ENCODE results near the gene CACNA1S. TPM values are rescaled to one million over a fixed set of nuclear protein-coding genes. Genes with fewer than 3 reads are reported as not detected.

CACNA1S gene
- total RNA-seq (2021; ENCODE audit: unreplicated experiment) (not detected), Bru-seq, nascent RNA (not detected), BruChase-seq, experiment 1, labeled RNA remaining after a 2-hour chase (not detected), BruChase-seq, experiment 2, labeled RNA remaining after a 6-hour chase (percentile 1 among the genes with signal in this experiment)
- not detected for polyA plus RNA-seq (2012; ENCODE audit: insufficient read length)
- long read RNA-seq, result 0 reads

DNA sequence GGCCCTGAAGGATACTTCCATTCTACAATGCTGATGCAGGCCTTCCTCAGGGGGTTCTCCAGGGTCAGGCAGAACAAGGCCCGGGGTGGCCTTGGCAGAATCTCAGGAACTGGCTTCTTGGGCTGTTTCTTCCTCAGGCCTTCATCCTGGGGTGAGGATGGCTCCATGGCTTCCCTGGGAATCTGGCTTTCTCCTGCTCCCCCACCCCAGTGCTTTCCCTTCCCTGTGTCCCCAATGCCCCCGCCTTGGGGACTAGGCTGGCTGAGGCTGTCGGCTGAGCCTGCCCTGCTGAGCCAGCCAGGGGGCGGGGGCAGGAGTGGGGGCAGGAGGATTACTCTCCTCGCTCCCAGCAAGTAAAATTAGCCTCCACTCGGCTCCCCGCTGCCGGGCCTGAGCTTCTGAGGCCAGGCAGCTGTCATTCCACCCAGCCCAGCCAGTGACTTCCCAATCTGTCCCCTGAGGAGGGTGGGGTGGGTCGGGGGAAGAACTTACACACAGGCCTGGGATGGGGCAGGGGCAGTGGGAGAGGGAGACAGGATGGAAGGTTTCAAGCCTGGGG, at the start of gene CACNA1S:
CACNA1S (minus strand) TSS at position 254 of the 559 bp plus-strand sequence; CDS start at position 167, 87 bp downstream.
- in situ Hi-C loops (cut with HindIII; ENCODE audit: low pct_unique_long_range_greater_than_20kb, low sequenced_read_pairs), result no loop called here
- CTCF ChIA-PET, result interaction anchor here (1.6 kb wide), 1 partner anchor 133 kb away, joined by 5 read pairs; no protein-coding TSS in a partner anchor

DNA sequence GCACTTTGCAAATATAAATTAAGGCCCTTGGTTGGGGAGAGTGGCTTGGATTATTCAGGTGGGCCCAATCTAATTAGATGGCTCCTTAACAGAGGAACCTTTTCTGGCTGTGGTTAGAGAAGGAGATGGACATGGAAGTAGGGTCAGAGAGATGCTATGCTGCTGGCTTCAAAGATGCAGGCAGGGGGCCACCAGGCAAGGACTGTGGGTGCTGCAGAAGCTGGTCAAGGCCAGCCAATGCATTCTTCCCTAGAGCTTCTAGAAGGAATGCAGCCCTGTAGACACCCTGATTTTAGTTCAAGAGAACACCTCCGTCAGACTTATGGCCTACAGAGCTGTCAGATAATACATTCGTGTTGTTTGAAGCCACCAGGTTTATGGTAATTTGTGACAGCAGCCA, 45.7 kb upstream of the CACNA1S start:
- CTCF ChIA-PET, result interaction anchor here (0.5 kb wide), 1 partner anchor 42 kb away, joined by 4 read pairs; no protein-coding TSS in a partner anchor
- BruUV-seq (replicated peaks), result no TSS peak

More for the DNA sequence above, at the start of gene CACNA1S:
- TF ChIP-seq, protein P1, sequence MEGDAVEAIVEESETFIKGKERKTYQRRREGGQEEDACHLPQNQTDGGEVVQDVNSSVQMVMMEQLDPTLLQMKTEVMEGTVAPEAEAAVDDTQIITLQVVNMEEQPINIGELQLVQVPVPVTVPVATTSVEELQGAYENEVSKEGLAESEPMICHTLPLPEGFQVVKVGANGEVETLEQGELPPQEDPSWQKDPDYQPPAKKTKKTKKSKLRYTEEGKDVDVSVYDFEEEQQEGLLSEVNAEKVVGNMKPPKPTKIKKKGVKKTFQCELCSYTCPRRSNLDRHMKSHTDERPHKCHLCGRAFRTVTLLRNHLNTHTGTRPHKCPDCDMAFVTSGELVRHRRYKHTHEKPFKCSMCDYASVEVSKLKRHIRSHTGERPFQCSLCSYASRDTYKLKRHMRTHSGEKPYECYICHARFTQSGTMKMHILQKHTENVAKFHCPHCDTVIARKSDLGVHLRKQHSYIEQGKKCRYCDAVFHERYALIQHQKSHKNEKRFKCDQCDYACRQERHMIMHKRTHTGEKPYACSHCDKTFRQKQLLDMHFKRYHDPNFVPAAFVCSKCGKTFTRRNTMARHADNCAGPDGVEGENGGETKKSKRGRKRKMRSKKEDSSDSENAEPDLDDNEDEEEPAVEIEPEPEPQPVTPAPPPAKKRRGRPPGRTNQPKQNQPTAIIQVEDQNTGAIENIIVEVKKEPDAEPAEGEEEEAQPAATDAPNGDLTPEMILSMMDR (IDR thresholded peaks at IDR 0.05), result no peak
- no TSS peak for BruUV-seq (replicated peaks)
- Histone ChIP-seq H3K27ac (ENCODE audit: low read length) (no peak within 1 kb of the TSS), H3K9me3 (ENCODE audit: control insufficient read depth, insufficient read depth, low read depth, low read length) (no peaks in the 10 kb centered on the region), H3K4me3 (ENCODE audit: low read depth in 2 of 2, low read length in 2 of 2) (no peak within 1 kb of the TSS), H3K27me3 (ENCODE audit: control insufficient read depth, insufficient read depth, low read length) (no peaks in the 10 kb centered on the region), H3K36me3 (ENCODE audit: control insufficient read depth, insufficient read depth, low read length) (no peaks in the 10 kb centered on the region), H3K4me1 (ENCODE audit: control insufficient read depth, insufficient read depth, low read length) (peaks cover 3% of the 10 kb centered on the region; the same call in 1 of the 2 replicates)
- POLR2A ChIA-PET, result no interaction called here
- DNase-seq (ENCODE audit: low read depth, low spot score) (no peak), ATAC-seq (no peak)
- intact Hi-C loops (cut with micrococcal nuclease; ENCODE audit: unreplicated experiment), result loop anchor here (5.0 kb wide), 1 partner anchor 135 kb away; no protein-coding TSS in a partner anchor

More for the DNA sequence above, 45.7 kb upstream of the CACNA1S start:
- POLR2A ChIA-PET, result no interaction called here
- TF ChIP-seq, protein P2, sequence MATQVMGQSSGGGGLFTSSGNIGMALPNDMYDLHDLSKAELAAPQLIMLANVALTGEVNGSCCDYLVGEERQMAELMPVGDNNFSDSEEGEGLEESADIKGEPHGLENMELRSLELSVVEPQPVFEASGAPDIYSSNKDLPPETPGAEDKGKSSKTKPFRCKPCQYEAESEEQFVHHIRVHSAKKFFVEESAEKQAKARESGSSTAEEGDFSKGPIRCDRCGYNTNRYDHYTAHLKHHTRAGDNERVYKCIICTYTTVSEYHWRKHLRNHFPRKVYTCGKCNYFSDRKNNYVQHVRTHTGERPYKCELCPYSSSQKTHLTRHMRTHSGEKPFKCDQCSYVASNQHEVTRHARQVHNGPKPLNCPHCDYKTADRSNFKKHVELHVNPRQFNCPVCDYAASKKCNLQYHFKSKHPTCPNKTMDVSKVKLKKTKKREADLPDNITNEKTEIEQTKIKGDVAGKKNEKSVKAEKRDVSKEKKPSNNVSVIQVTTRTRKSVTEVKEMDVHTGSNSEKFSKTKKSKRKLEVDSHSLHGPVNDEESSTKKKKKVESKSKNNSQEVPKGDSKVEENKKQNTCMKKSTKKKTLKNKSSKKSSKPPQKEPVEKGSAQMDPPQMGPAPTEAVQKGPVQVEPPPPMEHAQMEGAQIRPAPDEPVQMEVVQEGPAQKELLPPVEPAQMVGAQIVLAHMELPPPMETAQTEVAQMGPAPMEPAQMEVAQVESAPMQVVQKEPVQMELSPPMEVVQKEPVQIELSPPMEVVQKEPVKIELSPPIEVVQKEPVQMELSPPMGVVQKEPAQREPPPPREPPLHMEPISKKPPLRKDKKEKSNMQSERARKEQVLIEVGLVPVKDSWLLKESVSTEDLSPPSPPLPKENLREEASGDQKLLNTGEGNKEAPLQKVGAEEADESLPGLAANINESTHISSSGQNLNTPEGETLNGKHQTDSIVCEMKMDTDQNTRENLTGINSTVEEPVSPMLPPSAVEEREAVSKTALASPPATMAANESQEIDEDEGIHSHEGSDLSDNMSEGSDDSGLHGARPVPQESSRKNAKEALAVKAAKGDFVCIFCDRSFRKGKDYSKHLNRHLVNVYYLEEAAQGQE (IDR thresholded peaks at IDR 0.05; ENCODE audit: insufficient read depth in 1 of 2, low read depth in 2 of 2, low read length in 1 of 2), result no peak
- no peak for TF ChIP-seq TCF7L2 (IDR thresholded peaks at IDR 0.05; ENCODE audit: low read depth, low read length)
- no peak for TF ChIP-seq POLR2AphosphoS5 (IDR thresholded peaks at IDR 0.05; ENCODE audit: low read depth, low read length)
- TF ChIP-seq, protein P1 (IDR thresholded peaks at IDR 0.05), result no peak
- no peak for TF ChIP-seq SIN3A (IDR thresholded peaks at IDR 0.05; ENCODE audit: borderline replicate concordance, insufficient read depth, low read depth, low read length)
- DNase-seq (ENCODE audit: low read depth, low spot score) (no peak), ATAC-seq (no peak)
- no peaks in the 10 kb centered on the region for H3K9me3 ChIP-seq (ENCODE audit: control insufficient read depth, insufficient read depth, low read depth, low read length)
- no peaks in the 10 kb centered on the region; the same call in 1 of the 2 replicates for H3K27me3 ChIP-seq (ENCODE audit: control insufficient read depth, insufficient read depth, low read length)
- in situ Hi-C loops (cut with HindIII; ENCODE audit: low pct_unique_long_range_greater_than_20kb, low sequenced_read_pairs) (no loop called here), intact Hi-C loops (cut with micrococcal nuclease; ENCODE audit: unreplicated experiment) (no loop called here)
- H3K4me1 ChIP-seq (ENCODE audit: control insufficient read depth, insufficient read depth, low read length), result peaks cover 11% of the 10 kb centered on the region
- no peak overlapping the region for H3K27ac ChIP-seq (ENCODE audit: low read length)
- H3K4me3 ChIP-seq (ENCODE audit: low read depth in 2 of 2, low read length in 2 of 2), result no peak overlapping the region
- H3K36me3 ChIP-seq (ENCODE audit: control insufficient read depth, insufficient read depth, low read length), result no peaks in the 10 kb centered on the region

All from Panc1 (cell line).